ENCODE data around the gene SLC38A9.

Gene SLC38A9

GRCh38 chr5:55576661-55577060 is 135.5 kb downstream of the SLC38A9 start:
- no peak overlapping the region for H3K4me3 ChIP-seq (ENCODE audit: control insufficient read depth, low read depth, low read length)
- TF ChIP-seq, protein P1, sequence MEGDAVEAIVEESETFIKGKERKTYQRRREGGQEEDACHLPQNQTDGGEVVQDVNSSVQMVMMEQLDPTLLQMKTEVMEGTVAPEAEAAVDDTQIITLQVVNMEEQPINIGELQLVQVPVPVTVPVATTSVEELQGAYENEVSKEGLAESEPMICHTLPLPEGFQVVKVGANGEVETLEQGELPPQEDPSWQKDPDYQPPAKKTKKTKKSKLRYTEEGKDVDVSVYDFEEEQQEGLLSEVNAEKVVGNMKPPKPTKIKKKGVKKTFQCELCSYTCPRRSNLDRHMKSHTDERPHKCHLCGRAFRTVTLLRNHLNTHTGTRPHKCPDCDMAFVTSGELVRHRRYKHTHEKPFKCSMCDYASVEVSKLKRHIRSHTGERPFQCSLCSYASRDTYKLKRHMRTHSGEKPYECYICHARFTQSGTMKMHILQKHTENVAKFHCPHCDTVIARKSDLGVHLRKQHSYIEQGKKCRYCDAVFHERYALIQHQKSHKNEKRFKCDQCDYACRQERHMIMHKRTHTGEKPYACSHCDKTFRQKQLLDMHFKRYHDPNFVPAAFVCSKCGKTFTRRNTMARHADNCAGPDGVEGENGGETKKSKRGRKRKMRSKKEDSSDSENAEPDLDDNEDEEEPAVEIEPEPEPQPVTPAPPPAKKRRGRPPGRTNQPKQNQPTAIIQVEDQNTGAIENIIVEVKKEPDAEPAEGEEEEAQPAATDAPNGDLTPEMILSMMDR (IDR thresholded peaks at IDR 0.05; ENCODE audit: control insufficient read depth, insufficient read depth, low read depth, low read length, missing control alignments), result no peak
- no peak for DNase-seq (ENCODE audit: low read depth)
